IPS DF 6.9 (cell line): Measurements from ENCODE around the gene SPR.
"Not testable (repeated sequence)": the region's sequence is repeated elsewhere in the genome, so short reads cannot be mapped to it uniquely, and the experiment has no call there.

Experiments
- DNase-seq: peaks from one replicate; pipeline ENCODE4 v3.0.0-alpha.2; 2013; ENCODE audit warnings: low read depth, low spot score
- H3K27ac ChIP-seq: one replicate; pipeline ENCODE4 v1.5.1; 2013; ENCODE audit warnings: low read length, control low read depth
- H3K27me3 ChIP-seq: 2 replicates; pipeline ENCODE4 v1.6.1; 2013; ENCODE audit warnings: mild to moderate bottlenecking, low read length; ENCODE audit not compliant: control insufficient read depth, insufficient read depth
- H3K36me3 ChIP-seq: 2 replicates; pipeline ENCODE4 v1.6.1; 2013; ENCODE audit warnings: low read length; ENCODE audit not compliant: control insufficient read depth, insufficient read depth
- H3K4me1 ChIP-seq: 2 replicates; pipeline ENCODE4 v1.6.1; 2013; ENCODE audit warnings: low read length; ENCODE audit not compliant: control insufficient read depth, insufficient read depth
- H3K4me3 ChIP-seq: 2 replicates; pipeline ENCODE4 v1.5.1; 2013; ENCODE audit warnings: mild to moderate bottlenecking, low read length
- H3K9me3 ChIP-seq: 2 replicates; pipeline ENCODE4 v1.6.1; 2013; ENCODE audit warnings: low read length, inconsistent platforms; ENCODE audit not compliant: control insufficient read depth, insufficient read depth
- WGBS: extraction: QIAGEN DNeasy Blood & Tissue Kit; methylation state at CpG from one replicate; pipeline ENCODE4 v1.1.7; 2013; ENCODE audit warnings: mixed read lengths, missing lambda C conversion rate; ENCODE audit not compliant: insufficient read length, insufficient coverage; 5-methylcytosine and 5-hydroxymethylcytosine counted together

SPR gene

GRCh38 chr2:72897785-72898584 is 10.8 kb downstream of the SPR start:
- peaks cover 12% of the 10 kb centered on the region; the same call in 1 of the 2 replicates for H3K27me3 ChIP-seq
- DNase-seq: no peak
- WGBS: 100% methylated on average over 1 of the region's 18 CpGs
- H3K4me1 ChIP-seq: no peaks in the 10 kb centered on the region; the same call in 1 of the 2 replicates
- no peak overlapping the region for H3K27ac ChIP-seq
- no peaks in the 10 kb centered on the region for H3K36me3 ChIP-seq
- H3K4me3 ChIP-seq: no peak overlapping the region
- H3K9me3 ChIP-seq: no peaks in the 10 kb centered on the region

- no peaks in the 10 kb centered on the region; the same call in 1 of the 2 replicates for H3K4me1 ChIP-seq
- DNase-seq: no peak
- no peaks in the 10 kb centered on the region for H3K9me3 ChIP-seq
- no peak overlapping the region for H3K27ac ChIP-seq
- peaks cover 12% of the 10 kb centered on the region; the same call in 1 of the 2 replicates for H3K27me3 ChIP-seq
- WGBS: no CpG with 5 or more reads among the region's 2 CpGs
- H3K4me3 ChIP-seq: no peak overlapping the region
- H3K36me3 ChIP-seq: no peaks in the 10 kb centered on the region
These were observed 11.3 kb downstream of the SPR start for GRCh38 chr2:72898585-72898906.

- Histone ChIP-seq H3K36me3 (no peaks in the 10 kb centered on the region), H3K4me1 (no peaks in the 10 kb centered on the region; the same call in 1 of the 2 replicates), H3K4me3 (no peak overlapping the region), H3K27ac (no peak overlapping the region), H3K27me3 (peaks cover 7% of the 10 kb centered on the region; the same call in 1 of the 2 replicates), H3K9me3 (no peaks in the 10 kb centered on the region)
- WGBS: no CpG with 5 or more reads among the region's 5 CpGs
- no peak for DNase-seq
These were observed 13.1 kb downstream of the SPR start for GRCh38 chr2:72900191-72900825.

- Histone ChIP-seq H3K27ac (no peak overlapping the region), H3K27me3 (no peaks in the 10 kb centered on the region; the same call in 1 of the 2 replicates), H3K4me1 (no peaks in the 10 kb centered on the region), H3K4me3 (no peak overlapping the region), H3K9me3 (no peaks in the 10 kb centered on the region), H3K36me3 (no peaks in the 10 kb centered on the region)
- no peak for DNase-seq
- no CpG with 5 or more reads among the region's 3 CpGs for WGBS
These were observed 14.2 kb downstream of the SPR start for GRCh38 chr2:72901426-72901825.

- not testable (repeated sequence) for H3K36me3 ChIP-seq, DNase-seq, H3K4me1 ChIP-seq, H3K9me3 ChIP-seq, H3K27ac ChIP-seq, H3K27me3 ChIP-seq, H3K4me3 ChIP-seq
- no CpG with 5 or more reads among the region's 13 CpGs for whole genome bisulfite sequencing
These were observed 20.2 kb downstream of the SPR start for GRCh38 chr2:72907369-72907768.

GRCh38 chr2:72908741-72909140 is 21.5 kb downstream of the SPR start:
- Histone ChIP-seq H3K36me3 (no peaks in the 10 kb centered on the region), H3K4me1 (no peaks in the 10 kb centered on the region), H3K27me3 (peaks cover 17% of the 10 kb centered on the region), H3K9me3 (no peaks in the 10 kb centered on the region), H3K4me3 (no peak overlapping the region), H3K27ac (no peak overlapping the region)
- no peak for DNase-seq
- WGBS: no CpG with 5 or more reads among the region's 3 CpGs

GRCh38 chr2:72911256-72911655 is 24.0 kb downstream of the SPR start:
- H3K36me3 ChIP-seq: no peaks in the 10 kb centered on the region
- no peak for DNase-seq
- peaks cover 34% of the 10 kb centered on the region for H3K27me3 ChIP-seq
- H3K4me3 ChIP-seq: no peak overlapping the region
- no peak overlapping the region for H3K27ac ChIP-seq
- H3K4me1 ChIP-seq: peaks cover 8% of the 10 kb centered on the region
- H3K9me3 ChIP-seq: no peaks in the 10 kb centered on the region
- no CpG with 5 or more reads among the region's 1 CpG for WGBS

GRCh38 chr2:72913486-72914205 is 26.4 kb downstream of the SPR start:
- H3K36me3 ChIP-seq: no peaks in the 10 kb centered on the region
- H3K9me3 ChIP-seq: no peaks in the 10 kb centered on the region
- H3K27me3 ChIP-seq: peaks cover 51% of the 10 kb centered on the region
- H3K27ac ChIP-seq: no peak overlapping the region
- peaks cover 8% of the 10 kb centered on the region for H3K4me1 ChIP-seq
- no CpG with 5 or more reads among the region's 7 CpGs for WGBS
- DNase-seq: no peak
- H3K4me3 ChIP-seq: no peak overlapping the region

- no CpG with 5 or more reads among the region's 7 CpGs for WGBS
- peaks cover 8% of the 10 kb centered on the region for H3K4me1 ChIP-seq
- H3K4me3 ChIP-seq: no peak overlapping the region
- H3K27me3 ChIP-seq: peaks cover 53% of the 10 kb centered on the region
- H3K9me3 ChIP-seq: no peaks in the 10 kb centered on the region
- no peak overlapping the region for H3K27ac ChIP-seq
- no peaks in the 10 kb centered on the region for H3K36me3 ChIP-seq
- DNase-seq: no peak
These were observed 27.0 kb downstream of the SPR start for GRCh38 chr2:72914206-72914559.

GRCh38 chr2:72914589-72915319 is 27.5 kb downstream of the SPR start:
- Histone ChIP-seq H3K36me3 (no peaks in the 10 kb centered on the region), H3K9me3 (no peaks in the 10 kb centered on the region), H3K27me3 (peaks cover 59% of the 10 kb centered on the region), H3K27ac (no peak overlapping the region), H3K4me1 (peaks cover 8% of the 10 kb centered on the region), H3K4me3 (no peak overlapping the region)
- WGBS: no CpG with 5 or more reads among the region's 17 CpGs
- DNase-seq: no peak
